Glutamatergic neuron (in vitro differentiated cells): ENCODE measurements around the gene CELF4. TPM values are rescaled to one million over a fixed set of nuclear protein-coding genes. Genes with fewer than 3 reads are reported as not detected.

Experiments
- DNase-seq: peaks from one replicate; pipeline ENCODE4 v3.0.0; 2022
- H3K27ac Mint-ChIP-seq: one replicate; pipeline ENCODE4 v1.8.0; 2020; ENCODE audit warnings: mild to moderate bottlenecking, mixed read lengths, inconsistent platforms; ENCODE audit not compliant: unreplicated experiment
- H3K27me3 Mint-ChIP-seq: one replicate; pipeline ENCODE4 v1.8.0; 2020; ENCODE audit warnings: mild to moderate bottlenecking, moderate library complexity, mixed read lengths, inconsistent platforms; ENCODE audit not compliant: unreplicated experiment
- H3K36me3 Mint-ChIP-seq: one replicate; pipeline ENCODE4 v1.8.0; 2020; ENCODE audit warnings: mild to moderate bottlenecking, mixed read lengths, inconsistent platforms; ENCODE audit not compliant: unreplicated experiment
- H3K4me1 Mint-ChIP-seq: one replicate; pipeline ENCODE4 v1.8.0; 2020; ENCODE audit warnings: mild to moderate bottlenecking, low read depth, mixed read lengths, inconsistent platforms; ENCODE audit not compliant: unreplicated experiment
- H3K4me3 Mint-ChIP-seq: one replicate; pipeline ENCODE4 v1.8.0; 2020; ENCODE audit warnings: mild to moderate bottlenecking, mixed read lengths, inconsistent platforms; ENCODE audit not compliant: unreplicated experiment
- H3K9me3 Mint-ChIP-seq: one replicate; pipeline ENCODE4 v1.8.0; 2020; ENCODE audit warnings: mild to moderate bottlenecking, moderate library complexity, mixed read lengths, inconsistent platforms; ENCODE audit not compliant: unreplicated experiment
- total RNA-seq: library from RNA; stranded (reverse); fragmentation: NEBNext Ultra II Directional; extraction: Animal tissue kit (Norgen Biotek cat#: 25700); gene quantifications from one replicate; pipeline ENCODE4 v1.2.1, GENCODE V29; 2021; ENCODE audit not compliant: unreplicated experiment
- TF ChIP-seq, protein P1 (sequence below): fragments of 200-600 bp; sonication (generic); IDR thresholded peaks from one replicate; pipeline ENCODE4 v1.5.0; 2021; ENCODE audit not compliant: partially characterized antibody, unreplicated experiment

Gene CELF4
- total RNA-seq, 1 donor from 2014 or later = 38.4 TPM

DNA sequence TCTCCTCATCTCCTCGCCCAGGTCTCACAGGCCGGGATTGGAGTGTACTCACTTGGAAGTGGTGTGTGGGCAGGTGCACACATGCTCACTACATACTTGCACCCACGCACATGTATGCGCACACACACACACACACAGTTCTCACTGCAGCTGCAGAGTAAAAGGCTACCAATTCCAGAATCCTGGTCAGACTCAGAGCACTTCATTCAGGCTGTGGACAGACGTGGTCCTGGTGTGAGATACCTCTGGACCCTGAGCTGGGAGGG is 19.4 kb downstream of the CELF4 start:
- TF ChIP-seq, protein P1, sequence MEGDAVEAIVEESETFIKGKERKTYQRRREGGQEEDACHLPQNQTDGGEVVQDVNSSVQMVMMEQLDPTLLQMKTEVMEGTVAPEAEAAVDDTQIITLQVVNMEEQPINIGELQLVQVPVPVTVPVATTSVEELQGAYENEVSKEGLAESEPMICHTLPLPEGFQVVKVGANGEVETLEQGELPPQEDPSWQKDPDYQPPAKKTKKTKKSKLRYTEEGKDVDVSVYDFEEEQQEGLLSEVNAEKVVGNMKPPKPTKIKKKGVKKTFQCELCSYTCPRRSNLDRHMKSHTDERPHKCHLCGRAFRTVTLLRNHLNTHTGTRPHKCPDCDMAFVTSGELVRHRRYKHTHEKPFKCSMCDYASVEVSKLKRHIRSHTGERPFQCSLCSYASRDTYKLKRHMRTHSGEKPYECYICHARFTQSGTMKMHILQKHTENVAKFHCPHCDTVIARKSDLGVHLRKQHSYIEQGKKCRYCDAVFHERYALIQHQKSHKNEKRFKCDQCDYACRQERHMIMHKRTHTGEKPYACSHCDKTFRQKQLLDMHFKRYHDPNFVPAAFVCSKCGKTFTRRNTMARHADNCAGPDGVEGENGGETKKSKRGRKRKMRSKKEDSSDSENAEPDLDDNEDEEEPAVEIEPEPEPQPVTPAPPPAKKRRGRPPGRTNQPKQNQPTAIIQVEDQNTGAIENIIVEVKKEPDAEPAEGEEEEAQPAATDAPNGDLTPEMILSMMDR = no peak
- DNase-seq = no peak
- Mint-ChIP-seq H3K36me3 (peaks cover 4% of the 10 kb centered on the region), H3K27ac (peak overlapping the region; percentile 72), H3K4me1 (peaks cover 34% of the 10 kb centered on the region), H3K27me3 (peaks cover 9% of the 10 kb centered on the region), H3K4me3 (peak overlapping the region; percentile 43), H3K9me3 (peaks cover 16% of the 10 kb centered on the region)

DNA sequence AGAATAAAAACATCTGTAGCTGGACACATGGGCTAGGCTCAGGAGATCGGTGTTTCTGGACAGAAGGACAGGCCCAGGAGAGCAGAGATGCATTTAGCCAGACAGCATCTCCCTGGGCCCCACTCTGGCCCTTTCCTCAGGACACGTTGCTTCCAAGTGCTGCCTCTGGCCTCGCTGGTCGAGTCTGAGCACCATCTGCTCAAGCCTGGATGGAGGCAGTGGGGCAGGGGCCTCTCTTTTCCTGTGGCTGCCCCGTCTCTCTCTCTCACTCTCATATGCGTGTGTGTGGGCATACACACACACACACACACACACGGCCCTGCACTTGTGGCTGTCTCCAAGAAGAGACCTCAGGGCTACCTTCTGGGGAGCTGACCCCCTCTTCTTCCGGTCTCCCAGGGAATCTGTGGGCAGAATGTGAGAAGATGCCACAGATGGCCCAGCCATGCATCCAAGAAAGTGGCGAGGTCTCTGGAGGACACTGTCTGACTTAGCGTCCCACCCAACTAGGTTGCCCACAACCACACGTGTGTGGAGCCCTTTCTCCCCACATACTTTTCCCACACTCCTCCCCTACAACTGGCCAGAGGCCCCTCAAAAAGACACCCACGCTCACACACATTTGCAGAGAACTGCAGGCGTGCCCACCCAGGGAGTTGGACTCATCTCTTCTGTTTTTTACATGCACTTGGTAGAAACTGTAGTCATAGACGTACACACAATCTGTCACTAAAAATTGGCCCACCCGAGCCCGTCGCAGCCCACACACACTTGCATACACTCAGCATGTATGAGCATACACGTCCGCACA is 19.9 kb downstream of the CELF4 start:
- DNase-seq = no peak
- H3K27me3 Mint-ChIP-seq = peaks cover 14% of the 10 kb centered on the region
- H3K36me3 Mint-ChIP-seq = peaks cover 4% of the 10 kb centered on the region
- peaks cover 34% of the 10 kb centered on the region for H3K4me1 Mint-ChIP-seq
- H3K9me3 Mint-ChIP-seq = peaks cover 15% of the 10 kb centered on the region
- peak overlapping the region; percentile 53 for H3K4me3 Mint-ChIP-seq
- TF ChIP-seq, protein P1 = no peak
- H3K27ac Mint-ChIP-seq = peak overlapping the region; percentile 72

DNA sequence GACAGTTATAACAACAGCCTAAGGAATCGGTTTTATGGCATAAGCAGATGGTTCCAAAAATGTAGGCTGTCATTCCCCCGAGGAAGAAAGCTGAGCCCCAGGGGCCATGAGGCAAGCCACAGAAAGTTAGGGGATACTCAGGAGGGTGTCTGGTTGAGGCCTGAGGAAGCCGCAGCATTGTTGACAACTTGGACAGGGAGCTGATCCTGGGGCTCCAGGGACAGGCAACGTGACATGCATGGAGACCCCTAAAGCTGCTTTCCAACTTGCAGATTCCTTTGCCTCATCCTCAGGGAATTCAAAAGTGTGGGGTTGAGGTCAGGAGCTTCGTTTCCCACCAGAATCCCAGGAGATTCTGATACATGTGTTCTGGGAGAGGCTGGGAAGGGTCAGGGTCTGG is 20.9 kb downstream of the CELF4 start:
- DNase-seq = no peak
- TF ChIP-seq, protein P1 = no peak
- Mint-ChIP-seq H3K4me3 (peak overlapping the region; percentile 39), H3K27me3 (peaks cover 16% of the 10 kb centered on the region), H3K27ac (peak overlapping the region; percentile 16), H3K4me1 (peaks cover 34% of the 10 kb centered on the region), H3K9me3 (peaks cover 14% of the 10 kb centered on the region), H3K36me3 (peaks cover 4% of the 10 kb centered on the region)

DNA sequence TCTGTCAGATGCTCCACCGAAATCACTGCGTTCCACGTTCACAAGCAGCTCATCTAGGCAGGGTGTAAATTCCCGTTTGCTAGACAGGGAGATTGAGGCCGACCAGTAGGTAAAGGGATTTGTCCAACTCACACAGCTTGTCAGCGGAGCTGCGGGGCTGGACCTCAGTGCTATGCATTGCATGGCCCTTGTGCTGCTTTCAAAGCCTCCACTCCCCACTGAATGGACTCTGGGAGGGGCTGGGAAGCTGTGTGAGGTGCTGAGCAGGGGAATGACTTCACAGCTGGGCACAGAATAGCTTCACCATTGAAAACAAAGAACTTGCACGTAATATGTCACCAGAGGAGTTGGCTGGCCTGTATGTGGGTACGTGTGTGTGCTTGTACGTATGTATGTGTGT is 21.4 kb downstream of the CELF4 start:
- no peak for DNase-seq
- Mint-ChIP-seq H3K27ac (peak overlapping the region; percentile 16), H3K9me3 (peaks cover 14% of the 10 kb centered on the region), H3K27me3 (peaks cover 16% of the 10 kb centered on the region), H3K4me1 (peaks cover 34% of the 10 kb centered on the region), H3K36me3 (peaks cover 4% of the 10 kb centered on the region), H3K4me3 (peak overlapping the region; percentile 39)
- TF ChIP-seq, protein P1 = no peak

DNA sequence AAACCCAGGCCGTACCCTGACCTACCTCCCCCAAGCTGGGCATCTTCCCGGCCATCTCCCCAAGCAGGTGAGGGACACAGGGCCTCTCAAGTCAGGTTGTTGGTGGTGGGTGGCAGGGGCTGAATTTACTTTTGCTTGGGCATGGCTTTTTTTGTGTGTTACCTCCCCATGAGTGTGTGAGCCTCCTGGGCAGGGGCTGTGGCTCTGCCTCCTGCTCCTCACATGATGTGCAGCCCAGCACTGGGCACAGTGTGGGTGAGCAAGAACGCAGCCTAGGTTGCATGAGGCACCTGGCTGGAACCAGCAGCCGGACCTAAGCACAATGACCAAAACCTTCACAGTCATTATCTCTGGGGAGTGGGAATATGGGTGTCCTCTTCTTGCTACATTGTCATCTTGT is 22.3 kb downstream of the CELF4 start:
- H3K27ac Mint-ChIP-seq = no peak overlapping the region

More for the DNA sequence above, 22.3 kb downstream of the CELF4 start:
- Mint-ChIP-seq H3K27me3 (peaks cover 16% of the 10 kb centered on the region), H3K4me1 (peaks cover 36% of the 10 kb centered on the region), H3K36me3 (peaks cover 4% of the 10 kb centered on the region), H3K4me3 (no peak overlapping the region), H3K9me3 (peaks cover 16% of the 10 kb centered on the region)
- TF ChIP-seq, protein P1 = no peak
- DNase-seq = no peak
